Central memory CD8-positive, alpha-beta T cell (primary cell): Measurements from ENCODE around the gene ARID4A.
"Not testable (repeated sequence)": the region's sequence is repeated elsewhere in the genome, so short reads cannot be mapped to it uniquely, and the experiment has no call there.

ENCODE experiments used
- ATAC-seq: fragments of 150-1000 bp; cut with Tn5 transposase; replicated peaks from 2 replicates; pipeline ENCODE4 v1.10.0; 2022; ENCODE audit warnings: mild to moderate bottlenecking, moderate FRiP score, moderate number of reproducible peaks; ENCODE audit not compliant: poor library complexity, severe bottlenecking; ENCODE audit errors: extremely low read depth
- DNase-seq, 2 donors: peaks; one replicate each; pipeline ENCODE4 v3.0.0; 2021; ENCODE audit warnings: low spot score in 2 of 2
- H3K27ac Mint-ChIP-seq: one replicate; pipeline ENCODE4 v1.8.0; 2022; ENCODE audit warnings: low read depth, mild to moderate bottlenecking, moderate library complexity, mixed read lengths
- H3K27me3 Mint-ChIP-seq: one replicate; pipeline ENCODE4 v1.8.0; 2022; ENCODE audit warnings: mixed read lengths
- H3K36me3 Mint-ChIP-seq: one replicate; pipeline ENCODE4 v1.8.0; 2022; ENCODE audit warnings: mild to moderate bottlenecking, moderate library complexity, mixed read lengths; ENCODE audit not compliant: insufficient read depth
- H3K4me1 Mint-ChIP-seq: one replicate; pipeline ENCODE4 v1.8.0; 2022; ENCODE audit warnings: mixed read lengths
- H3K4me3 Mint-ChIP-seq: one replicate; pipeline ENCODE4 v1.8.0; 2022; ENCODE audit warnings: mild to moderate bottlenecking, moderate library complexity, mixed read lengths
- H3K9me3 Mint-ChIP-seq: one replicate; pipeline ENCODE4 v1.8.0; 2022; ENCODE audit warnings: mixed read lengths

ARID4A gene, protein sequence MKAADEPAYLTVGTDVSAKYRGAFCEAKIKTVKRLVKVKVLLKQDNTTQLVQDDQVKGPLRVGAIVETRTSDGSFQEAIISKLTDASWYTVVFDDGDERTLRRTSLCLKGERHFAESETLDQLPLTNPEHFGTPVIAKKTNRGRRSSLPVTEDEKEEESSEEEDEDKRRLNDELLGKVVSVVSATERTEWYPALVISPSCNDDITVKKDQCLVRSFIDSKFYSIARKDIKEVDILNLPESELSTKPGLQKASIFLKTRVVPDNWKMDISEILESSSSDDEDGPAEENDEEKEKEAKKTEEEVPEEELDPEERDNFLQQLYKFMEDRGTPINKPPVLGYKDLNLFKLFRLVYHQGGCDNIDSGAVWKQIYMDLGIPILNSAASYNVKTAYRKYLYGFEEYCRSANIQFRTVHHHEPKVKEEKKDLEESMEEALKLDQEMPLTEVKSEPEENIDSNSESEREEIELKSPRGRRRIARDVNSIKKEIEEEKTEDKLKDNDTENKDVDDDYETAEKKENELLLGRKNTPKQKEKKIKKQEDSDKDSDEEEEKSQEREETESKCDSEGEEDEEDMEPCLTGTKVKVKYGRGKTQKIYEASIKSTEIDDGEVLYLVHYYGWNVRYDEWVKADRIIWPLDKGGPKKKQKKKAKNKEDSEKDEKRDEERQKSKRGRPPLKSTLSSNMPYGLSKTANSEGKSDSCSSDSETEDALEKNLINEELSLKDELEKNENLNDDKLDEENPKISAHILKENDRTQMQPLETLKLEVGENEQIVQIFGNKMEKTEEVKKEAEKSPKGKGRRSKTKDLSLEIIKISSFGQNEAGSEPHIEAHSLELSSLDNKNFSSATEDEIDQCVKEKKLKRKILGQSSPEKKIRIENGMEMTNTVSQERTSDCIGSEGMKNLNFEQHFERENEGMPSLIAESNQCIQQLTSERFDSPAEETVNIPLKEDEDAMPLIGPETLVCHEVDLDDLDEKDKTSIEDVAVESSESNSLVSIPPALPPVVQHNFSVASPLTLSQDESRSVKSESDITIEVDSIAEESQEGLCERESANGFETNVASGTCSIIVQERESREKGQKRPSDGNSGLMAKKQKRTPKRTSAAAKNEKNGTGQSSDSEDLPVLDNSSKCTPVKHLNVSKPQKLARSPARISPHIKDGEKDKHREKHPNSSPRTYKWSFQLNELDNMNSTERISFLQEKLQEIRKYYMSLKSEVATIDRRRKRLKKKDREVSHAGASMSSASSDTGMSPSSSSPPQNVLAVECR

DNA sequence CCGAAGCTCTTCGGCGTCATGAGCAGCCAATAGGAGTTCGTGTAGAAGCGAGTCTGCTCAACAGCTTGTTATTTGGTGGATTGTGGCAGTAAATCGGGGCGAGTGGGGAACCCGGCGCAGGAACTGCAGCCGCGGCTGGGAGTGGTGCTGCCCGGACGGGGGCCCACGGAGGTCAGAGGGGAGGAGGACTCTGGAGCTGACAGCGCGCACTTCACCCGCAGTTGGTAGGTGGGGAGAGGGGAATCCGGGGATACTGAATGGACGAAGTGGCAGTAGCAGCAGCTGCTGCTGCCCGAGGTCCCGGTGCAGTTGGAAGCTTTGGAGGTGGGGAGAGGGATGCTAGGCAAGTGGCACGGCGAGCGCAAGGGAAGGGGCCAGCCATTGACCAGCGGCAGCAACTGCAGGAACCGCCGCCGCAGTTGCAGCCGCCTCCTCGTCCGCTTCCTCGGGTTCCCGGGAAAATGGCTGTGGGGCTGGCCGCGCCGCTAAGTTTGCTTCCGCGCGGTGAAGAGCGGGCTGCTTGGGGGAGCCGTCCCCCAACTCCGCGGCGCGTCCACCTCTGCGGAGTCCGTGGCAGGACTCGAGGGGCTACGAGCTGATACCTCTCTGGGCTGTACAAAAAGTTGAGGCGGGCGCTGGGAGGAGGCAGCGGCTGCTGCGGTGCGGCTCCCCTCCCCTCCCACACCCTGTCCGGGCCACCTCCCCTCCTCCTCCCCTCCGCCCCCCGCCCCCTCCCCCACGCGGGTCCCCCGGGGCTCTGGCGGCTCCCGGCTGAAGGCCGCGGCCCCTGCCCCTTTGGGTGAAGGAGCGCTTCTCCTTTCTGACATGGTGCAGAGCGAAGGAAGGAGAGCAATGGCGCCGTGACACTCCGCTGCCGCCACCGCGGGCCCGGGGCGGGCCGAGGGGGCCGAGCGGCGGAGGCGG is at the start of gene ARID4A:
Gene ARID4A, plus strand, starts transcription at position 79 of the 924 bp plus-strand sequence. CDS start 1,300 bp downstream, outside the sequence.
- DNase-seq = peak in 1 of 2 donors; percentile 63
- Mint-ChIP-seq H3K4me3 (no peak within 1 kb of the TSS), H3K9me3 (no peaks in the 10 kb centered on the region), H3K36me3 (peaks cover 45% of the 10 kb centered on the region), H3K27ac (peak within 1 kb of the TSS; percentile 92), H3K4me1 (peaks cover 31% of the 10 kb centered on the region), H3K27me3 (no peaks in the 10 kb centered on the region)
- no peak for ATAC-seq

DNA sequence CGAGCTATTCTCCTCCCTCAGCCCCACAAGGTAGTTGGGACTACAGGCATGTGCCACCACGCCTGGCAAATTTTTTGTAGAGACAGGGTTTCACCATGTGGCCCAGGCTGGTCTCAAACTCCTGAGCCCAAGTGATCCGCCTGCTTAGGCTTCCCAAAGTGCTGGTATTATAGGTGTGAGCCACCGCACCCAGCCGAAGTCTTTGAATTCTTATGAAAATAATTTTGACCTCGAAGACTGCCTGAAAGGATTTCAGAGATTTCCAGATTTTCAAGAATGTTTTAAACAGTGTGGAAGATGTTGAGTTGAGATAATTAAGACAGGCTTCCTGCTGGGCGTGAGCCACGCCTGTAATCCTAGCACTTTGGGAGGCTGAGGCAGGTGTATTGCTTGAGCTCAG is 48.7 kb upstream of the ARID4A start:
- H3K9me3 Mint-ChIP-seq = no peaks in the 10 kb centered on the region
- DNase-seq = no peak
- no peaks in the 10 kb centered on the region for H3K27me3 Mint-ChIP-seq
- ATAC-seq = no peak
- no peak overlapping the region for H3K4me3 Mint-ChIP-seq
- peaks cover 39% of the 10 kb centered on the region for H3K4me1 Mint-ChIP-seq
- H3K36me3 Mint-ChIP-seq = peaks cover 43% of the 10 kb centered on the region
- H3K27ac Mint-ChIP-seq = no peak overlapping the region

DNA sequence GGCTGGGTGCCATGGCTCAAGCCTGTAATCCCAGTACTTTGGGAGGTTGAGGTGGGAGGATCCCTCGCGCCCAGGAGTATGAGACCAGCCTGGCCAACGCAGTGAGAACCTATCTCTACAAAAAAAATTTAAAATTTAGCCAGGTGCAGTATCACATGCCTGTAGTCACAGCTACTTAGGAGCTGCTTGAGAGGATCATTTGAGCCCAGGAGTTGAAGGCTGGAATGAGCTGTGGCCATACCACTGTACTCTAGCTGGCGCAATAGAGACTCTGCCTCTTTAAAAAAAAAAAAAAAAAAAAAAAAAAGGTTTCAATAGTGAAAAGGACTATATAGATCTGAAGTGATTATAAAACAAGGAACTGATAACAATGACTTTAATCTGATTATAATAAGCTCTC is 40.2 kb upstream of the ARID4A start:
- Mint-ChIP-seq H3K9me3 (no peaks in the 10 kb centered on the region), H3K4me1 (peaks cover 7% of the 10 kb centered on the region)

DNA sequence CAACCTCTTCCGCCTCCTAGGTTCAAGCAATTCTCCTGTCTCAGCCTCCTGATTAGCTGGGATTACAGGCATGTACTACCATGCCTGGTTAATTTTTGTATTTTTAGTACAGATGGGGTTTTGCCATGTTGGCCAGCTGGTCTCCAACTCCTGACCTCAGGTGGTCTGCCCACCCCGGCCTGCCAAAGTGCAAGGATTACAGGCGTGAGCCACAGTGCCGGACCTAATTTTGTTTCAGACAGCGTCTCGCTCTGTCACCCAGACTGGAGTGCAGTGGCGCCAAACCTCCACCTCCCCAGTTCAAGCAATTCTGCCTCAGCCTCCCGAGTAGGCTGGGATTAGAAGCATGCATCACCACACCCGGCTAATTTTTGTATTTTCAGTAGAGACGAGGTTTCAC is 36.4 kb upstream of the ARID4A start:
- not testable (repeated sequence) for H3K4me3 Mint-ChIP-seq, H3K27me3 Mint-ChIP-seq, H3K4me1 Mint-ChIP-seq, DNase-seq, ATAC-seq, H3K9me3 Mint-ChIP-seq, H3K27ac Mint-ChIP-seq
- peaks cover 72% of the 10 kb centered on the region for H3K36me3 Mint-ChIP-seq

More for the DNA sequence above, 40.2 kb upstream of the ARID4A start:
- no peak overlapping the region for H3K4me3 Mint-ChIP-seq
- ATAC-seq (no peak), DNase-seq (no peak)
- peaks cover 70% of the 10 kb centered on the region for H3K36me3 Mint-ChIP-seq
- H3K27ac Mint-ChIP-seq = no peak overlapping the region
- H3K27me3 Mint-ChIP-seq = no peaks in the 10 kb centered on the region

DNA sequence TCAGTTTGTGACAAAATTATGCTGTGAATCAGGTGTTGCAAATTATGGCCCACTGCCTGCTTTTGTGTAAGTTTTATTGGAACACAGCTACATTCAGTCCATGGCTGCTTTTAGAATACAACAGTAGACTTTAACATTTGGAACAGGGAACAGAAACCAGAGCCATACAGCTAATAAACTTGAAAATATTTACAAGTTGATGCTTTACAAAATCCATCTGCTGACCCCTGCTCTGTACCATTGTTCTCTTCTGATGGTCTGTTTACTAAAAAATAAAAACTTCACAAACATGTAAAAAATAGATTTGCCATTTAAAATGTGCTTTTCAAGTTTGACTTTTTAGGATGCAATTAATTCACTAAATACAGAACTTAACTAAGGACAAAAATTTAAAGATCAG is 33.0 kb upstream of the ARID4A start:
- Mint-ChIP-seq H3K4me1 (no peaks in the 10 kb centered on the region), H3K27me3 (no peaks in the 10 kb centered on the region), H3K4me3 (no peak overlapping the region), H3K9me3 (no peaks in the 10 kb centered on the region), H3K27ac (peak overlapping the region; percentile 41), H3K36me3 (peaks cover 68% of the 10 kb centered on the region)
- ATAC-seq (no peak), DNase-seq (no peak)

DNA sequence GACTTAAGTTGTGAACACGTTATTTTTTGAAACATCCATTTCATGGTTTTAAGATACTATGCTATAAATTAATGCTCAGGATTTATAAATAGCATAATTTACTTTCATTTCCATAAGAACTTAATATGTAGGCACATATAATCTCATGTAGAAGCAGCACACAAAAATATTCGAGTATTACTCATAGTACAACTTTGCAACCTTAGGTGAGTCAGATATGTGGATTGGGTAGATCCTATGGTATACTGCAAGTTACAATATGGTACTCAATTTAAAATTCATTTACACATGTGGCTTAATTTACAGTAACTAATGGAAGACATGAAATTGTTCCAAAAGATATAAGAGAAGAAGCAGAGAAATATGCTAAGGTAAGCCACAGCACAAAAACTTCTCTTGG is 27.7 kb upstream of the ARID4A start:
- peaks cover 67% of the 10 kb centered on the region for H3K36me3 Mint-ChIP-seq
- no peak overlapping the region for H3K27ac Mint-ChIP-seq
- no peak for DNase-seq
- H3K27me3 Mint-ChIP-seq = no peaks in the 10 kb centered on the region
- no peak overlapping the region for H3K4me3 Mint-ChIP-seq
- ATAC-seq = no peak
- peaks cover 16% of the 10 kb centered on the region for H3K4me1 Mint-ChIP-seq
- no peaks in the 10 kb centered on the region for H3K9me3 Mint-ChIP-seq

DNA sequence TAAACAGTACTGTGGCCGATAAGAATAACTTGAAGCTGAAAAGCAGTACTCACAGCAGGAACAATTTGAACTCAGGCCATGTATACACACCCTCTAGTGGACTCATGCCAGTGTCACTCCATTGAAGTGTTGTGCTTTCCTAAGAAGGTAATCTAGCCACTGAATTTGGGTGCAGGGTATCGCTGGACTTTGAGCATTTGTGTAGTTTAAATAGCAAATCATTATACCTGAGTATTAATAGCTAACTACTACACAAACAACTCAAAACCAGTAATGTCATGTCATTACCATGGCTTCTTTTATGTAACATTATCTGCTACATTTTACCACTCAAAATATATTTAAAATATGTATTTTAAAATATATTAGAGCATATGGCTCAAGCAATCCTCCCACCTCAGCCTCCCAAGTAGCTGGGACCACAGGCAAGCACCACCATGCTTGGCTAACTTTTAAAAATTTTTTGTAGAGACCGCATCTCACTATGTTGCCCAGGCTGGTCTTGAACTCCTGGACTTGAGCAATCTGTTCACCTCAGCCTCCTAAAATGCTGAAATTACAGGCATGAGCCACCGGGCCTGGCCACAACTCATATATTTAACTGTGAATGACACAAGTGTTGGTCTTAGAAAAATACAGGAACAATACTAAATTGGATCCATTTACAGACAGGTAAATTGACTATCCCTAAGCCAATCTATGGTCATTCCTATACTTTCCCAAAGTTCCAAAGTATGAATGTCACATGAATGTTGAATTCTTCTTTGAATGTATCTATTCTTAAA is 25.6 kb upstream of the ARID4A start:
- no peak overlapping the region for H3K4me3 Mint-ChIP-seq
- H3K9me3 Mint-ChIP-seq = no peaks in the 10 kb centered on the region
- no peak for ATAC-seq
- peaks cover 59% of the 10 kb centered on the region for H3K36me3 Mint-ChIP-seq
- no peaks in the 10 kb centered on the region for H3K27me3 Mint-ChIP-seq
- no peak overlapping the region for H3K27ac Mint-ChIP-seq
- no peak for DNase-seq
- peaks cover 26% of the 10 kb centered on the region for H3K4me1 Mint-ChIP-seq

DNA sequence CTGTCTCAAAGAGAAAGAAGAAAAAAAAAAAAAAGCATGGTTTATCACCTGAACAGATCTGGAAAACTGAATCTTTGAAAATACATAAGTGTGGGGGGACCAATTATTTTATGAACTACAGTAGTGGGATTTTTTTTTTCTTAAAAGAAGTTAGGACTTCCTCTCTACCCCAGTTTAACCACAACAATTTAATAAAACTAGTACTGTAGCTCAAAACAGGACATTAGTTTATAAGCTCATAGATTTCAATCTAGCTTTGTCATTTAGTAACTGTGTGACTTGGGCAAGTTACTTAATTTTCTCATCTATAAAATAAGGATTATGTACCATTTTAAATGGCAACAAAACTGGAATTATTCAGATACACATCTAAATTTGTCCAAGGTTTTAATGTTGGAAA is 23.5 kb upstream of the ARID4A start:
- Mint-ChIP-seq H3K9me3 (no peaks in the 10 kb centered on the region), H3K27ac (peak overlapping the region; percentile 77), H3K36me3 (peaks cover 64% of the 10 kb centered on the region), H3K27me3 (no peaks in the 10 kb centered on the region), H3K4me1 (peaks cover 33% of the 10 kb centered on the region), H3K4me3 (peak overlapping the region; percentile 22)
- DNase-seq (no peak), ATAC-seq (peak; percentile 38)

DNA sequence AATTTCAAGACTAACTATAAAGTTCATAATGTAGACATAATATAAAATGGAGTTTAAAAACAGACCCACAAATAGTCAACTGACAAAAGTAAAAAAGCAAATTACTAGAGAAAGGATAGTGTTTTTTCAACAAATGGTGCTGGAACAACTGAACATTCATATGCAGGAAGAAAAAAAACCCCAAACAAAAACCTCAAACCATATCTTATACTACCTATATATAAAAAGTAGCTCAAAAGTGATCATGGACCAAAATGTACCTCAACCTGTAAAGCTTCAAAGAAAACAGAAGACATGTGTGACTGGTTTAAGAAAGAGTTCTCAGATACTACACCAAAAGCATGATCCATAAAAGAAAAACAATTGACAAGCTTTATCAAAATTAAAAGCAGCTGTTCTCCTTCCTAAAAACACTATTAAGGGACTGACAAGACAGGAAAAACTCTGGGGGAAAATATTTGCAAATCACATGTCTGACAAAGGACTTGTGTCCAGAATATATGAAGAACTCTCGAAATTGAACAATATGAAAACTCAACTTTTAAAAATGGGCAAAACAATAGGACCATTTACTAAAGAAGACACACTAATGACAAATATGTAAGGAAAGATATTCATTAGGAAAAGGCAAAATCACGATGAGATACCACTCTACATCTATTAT is 22.7 kb upstream of the ARID4A start:
- peak overlapping the region; percentile 26 for H3K4me3 Mint-ChIP-seq
- H3K9me3 Mint-ChIP-seq = no peaks in the 10 kb centered on the region
- peak overlapping the region; percentile 77 for H3K27ac Mint-ChIP-seq
- H3K4me1 Mint-ChIP-seq = peaks cover 37% of the 10 kb centered on the region
- H3K36me3 Mint-ChIP-seq = peaks cover 63% of the 10 kb centered on the region
- ATAC-seq (no peak), DNase-seq (no peak)
- no peaks in the 10 kb centered on the region for H3K27me3 Mint-ChIP-seq

DNA sequence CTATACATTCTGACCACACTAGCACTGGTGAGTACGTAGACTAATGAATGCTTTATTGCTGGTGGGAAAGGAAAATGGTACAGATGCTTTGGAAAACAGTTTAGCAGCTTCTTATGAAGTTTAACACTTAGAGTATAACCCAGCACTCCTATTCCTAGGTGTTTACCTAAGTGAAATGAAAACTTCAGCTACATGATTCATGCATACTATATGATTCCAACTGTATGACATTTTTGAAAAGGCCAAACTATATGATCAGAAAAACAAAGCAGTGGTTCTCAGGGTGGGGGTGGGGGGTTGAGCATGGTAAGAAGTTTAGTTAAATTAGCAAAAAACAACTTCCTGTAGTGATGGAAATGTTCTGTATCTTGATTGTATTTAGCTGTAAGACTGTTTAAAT is 22.1 kb upstream of the ARID4A start:
- ATAC-seq = no peak
- H3K4me3 Mint-ChIP-seq = peak overlapping the region; percentile 26
- no peaks in the 10 kb centered on the region for H3K27me3 Mint-ChIP-seq

DNA sequence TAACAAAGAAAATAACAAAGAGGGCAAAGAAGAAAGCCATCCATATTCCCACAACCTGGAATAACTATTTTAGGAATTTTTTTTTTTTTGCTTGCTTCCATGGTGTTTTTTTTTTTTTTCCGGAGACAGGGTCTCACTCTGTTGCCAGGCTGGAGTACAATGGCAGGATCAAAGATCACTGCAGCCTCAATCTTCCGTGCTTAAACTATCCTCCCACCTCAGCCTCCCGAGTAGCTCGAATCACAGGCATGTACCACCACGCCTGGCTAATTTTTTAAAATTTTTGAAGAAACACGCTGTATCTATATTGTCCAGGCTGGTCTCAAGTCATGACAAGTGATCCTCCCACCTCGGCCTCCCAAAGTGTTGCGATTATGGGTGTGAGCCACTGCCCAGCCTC is 20.2 kb upstream of the ARID4A start:
- DNase-seq = no peak
- ATAC-seq = no peak
- peaks cover 61% of the 10 kb centered on the region for H3K36me3 Mint-ChIP-seq
- no peak overlapping the region for H3K4me3 Mint-ChIP-seq
- H3K27me3 Mint-ChIP-seq = no peaks in the 10 kb centered on the region
- no peaks in the 10 kb centered on the region for H3K9me3 Mint-ChIP-seq
- peaks cover 59% of the 10 kb centered on the region for H3K4me1 Mint-ChIP-seq
- H3K27ac Mint-ChIP-seq = peak overlapping the region; percentile 53

More for the DNA sequence above, 22.1 kb upstream of the ARID4A start:
- peaks cover 42% of the 10 kb centered on the region for H3K4me1 Mint-ChIP-seq
- peak overlapping the region; percentile 77 for H3K27ac Mint-ChIP-seq
- no peak for DNase-seq
- H3K36me3 Mint-ChIP-seq = peaks cover 63% of the 10 kb centered on the region
- no peaks in the 10 kb centered on the region for H3K9me3 Mint-ChIP-seq
